ENCODE measurements around the gene POLR2A.

DNA sequence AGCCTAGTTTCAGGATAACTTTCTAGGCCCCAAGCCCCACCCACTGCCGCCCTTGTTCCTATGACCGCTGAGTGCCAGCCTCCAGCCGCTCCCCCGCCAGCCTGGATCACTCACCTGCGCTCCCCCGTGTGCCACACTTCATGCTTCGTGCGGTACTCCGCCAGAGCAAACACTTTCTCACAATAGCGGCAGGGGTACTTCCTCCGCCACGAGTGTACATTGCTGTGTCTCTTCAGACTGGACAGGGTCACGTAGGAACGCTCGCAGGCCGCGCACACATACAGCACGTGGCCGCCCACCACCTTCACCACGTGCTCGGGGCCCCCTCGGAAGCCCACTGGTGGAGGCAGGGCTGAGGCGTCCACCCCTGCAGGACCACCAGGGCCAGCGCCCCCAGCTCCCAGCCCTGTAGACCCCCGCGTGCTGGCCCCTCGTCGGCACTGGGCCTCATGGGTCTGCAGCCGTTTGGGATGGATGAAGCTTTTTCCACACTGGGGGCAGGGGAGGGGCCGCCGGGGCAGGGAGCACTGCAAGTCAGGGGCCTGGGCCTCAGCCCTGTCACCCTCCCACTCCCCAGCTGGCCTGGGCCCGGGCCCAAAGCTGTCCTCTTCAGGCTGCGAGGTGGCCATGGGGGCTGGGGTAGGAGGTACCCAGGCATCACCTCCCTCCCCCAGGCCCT, 18.4 kb upstream of the POLR2A start:
- TF ChIP-seq, protein P1, sequence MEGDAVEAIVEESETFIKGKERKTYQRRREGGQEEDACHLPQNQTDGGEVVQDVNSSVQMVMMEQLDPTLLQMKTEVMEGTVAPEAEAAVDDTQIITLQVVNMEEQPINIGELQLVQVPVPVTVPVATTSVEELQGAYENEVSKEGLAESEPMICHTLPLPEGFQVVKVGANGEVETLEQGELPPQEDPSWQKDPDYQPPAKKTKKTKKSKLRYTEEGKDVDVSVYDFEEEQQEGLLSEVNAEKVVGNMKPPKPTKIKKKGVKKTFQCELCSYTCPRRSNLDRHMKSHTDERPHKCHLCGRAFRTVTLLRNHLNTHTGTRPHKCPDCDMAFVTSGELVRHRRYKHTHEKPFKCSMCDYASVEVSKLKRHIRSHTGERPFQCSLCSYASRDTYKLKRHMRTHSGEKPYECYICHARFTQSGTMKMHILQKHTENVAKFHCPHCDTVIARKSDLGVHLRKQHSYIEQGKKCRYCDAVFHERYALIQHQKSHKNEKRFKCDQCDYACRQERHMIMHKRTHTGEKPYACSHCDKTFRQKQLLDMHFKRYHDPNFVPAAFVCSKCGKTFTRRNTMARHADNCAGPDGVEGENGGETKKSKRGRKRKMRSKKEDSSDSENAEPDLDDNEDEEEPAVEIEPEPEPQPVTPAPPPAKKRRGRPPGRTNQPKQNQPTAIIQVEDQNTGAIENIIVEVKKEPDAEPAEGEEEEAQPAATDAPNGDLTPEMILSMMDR (IDR thresholded peaks at IDR 0.05) = no peak
- TF ChIP-seq POLR2A (IDR thresholded peaks at IDR 0.05) = no peak

Measured in ovary (tissue), 3 donors.